Psoas muscle (tissue), 8 donors: Measurements from ENCODE around the gene MYG1. TPM values are rescaled to one million over a fixed set of nuclear protein-coding genes. Genes with fewer than 3 reads are reported as not detected.

Experiments used
- ATAC-seq, 4 donors: fragments of 200-7000 bp; cut with Tn5 transposase; one replicate each; pipeline ENCODE4 v1.9.1; 2020; ENCODE audit warnings: moderate library complexity in 3 of 4, mild to moderate bottlenecking in 2 of 4
- DNase-seq, 2 donors: peaks; one replicate each; pipeline ENCODE4 v3.0.0-alpha.2; 2020
- H3K27ac ChIP-seq: fragments of 200-600 bp; one replicate; pipeline ENCODE4 v1.8.0; 2022
- H3K27me3 ChIP-seq, 3 donors: fragments of 200-600 bp in 1 of 3; one replicate each; pipeline versions ENCODE4 v1.6.1 to v1.8.0; 2013 to 2022; ENCODE audit warnings: low read length in 2 of 3, mild to moderate bottlenecking in 2 of 3, moderate library complexity in 1 of 3; ENCODE audit not compliant: insufficient read depth in 3 of 3
- H3K36me3 ChIP-seq, 2 donors: fragments of 200-600 bp in 1 of 2; one replicate each; pipeline versions ENCODE4 v1.6.1 to v1.8.0; 2013 to 2022; ENCODE audit warnings: low read depth in 1 of 2, mild to moderate bottlenecking in 1 of 2, moderate library complexity in 1 of 2; ENCODE audit not compliant: insufficient read depth in 1 of 2
- H3K4me1 ChIP-seq: fragments of 200-600 bp; one replicate; pipeline ENCODE4 v1.8.0; 2022
- H3K4me3 ChIP-seq: fragments of 200-600 bp; one replicate; pipeline ENCODE4 v1.8.0; 2022; ENCODE audit warnings: mild to moderate bottlenecking
- H3K9me3 ChIP-seq: fragments of 200-600 bp; one replicate; pipeline ENCODE4 v1.8.0; 2022
- CTCF ChIP-seq: fragments of 200-600 bp; IDR thresholded peaks from one replicate; pipeline ENCODE4 v1.8.0; 2022; ENCODE audit warnings: antibody characterized with exemption
- WGBS, 3 donors: extraction: QIAGEN DNeasy Blood & Tissue Kit; methylation state at CpG; one replicate each; pipeline versions ENCODE4 v1.1.6 to v1.1.7; 2013; 5-methylcytosine and 5-hydroxymethylcytosine counted together
- intact Hi-C, 2 donors: fragments of 100-400 bp; cut with DNase I; formaldehyde crosslinking; loops; one replicate each; pipeline versions ENCODE4 v1.11.0 to v1.14.2; 2022
- polyA plus RNA-seq, 3 donors: library from polyadenylated mRNA; stranded (reverse); fragments of 200-250 nt; gene quantifications; one replicate each; pipeline ENCODE4 v1.2.3, GENCODE V29; 2013
- total RNA-seq, 4 donors: library from RNA; stranded (reverse); fragmentation: NEBNext Ultra II Directional in 2 of 4; extraction: Animal tissue kit (Norgen Biotek cat#: 25700) in 2 of 4; gene quantifications; one replicate each; pipeline versions ENCODE4 v1.2.1 to v1.2.4, GENCODE V29; 2021 to 2023
- donor health status: healthy with polysubstance abuse.
- donor health status: DM: no; HTN: no; CAD: no; lungs with moderate emphysema.
- donor health status: Bipolar disorder and iron deficiency.
- donor health status: healthy.
- donor health status: DM: yes; HTN: yes; CAD: no.
- donor health status: DM: no; HTN: no; CAD: no.
- donor health status: DM: no; HTN: no; CAD: no.
- donor health status: DM: yes; HTN: yes; CAD: no.

Gene MYG1
- total and polyA plus RNA-seq, 7 donors: 34.6 to 68.9 (median 44.7) TPM

GRCh38 chr12:53324779-53325510, 25.4 kb downstream of the MYG1 start:
- Histone ChIP-seq H3K4me3 (peak overlapping the region; percentile 88), H3K36me3 (peaks cover 0 to under 1% of the 10 kb centered on the region in 2 donors), H3K9me3 (no peaks in the 10 kb centered on the region), H3K4me1 (peaks cover 24% of the 10 kb centered on the region), H3K27me3 (no peaks in the 10 kb centered on the region), H3K27ac (peak overlapping the region; percentile 95)
- DNase-seq: peak; percentile 94 to 97
- 0% methylated on average over 55 to 69 of the region's 69 CpGs for WGBS, 3 donors
- peak; percentile 81 to 83 (median 82) for ATAC-seq
- intact Hi-C loops: loop anchor here in 1 of 2 donors (2.0 kb wide), 1 partner anchor 176 kb away; the partner anchor contains the start of gene TARBP2
- TF ChIP-seq CTCF: peak; percentile 78

GRCh38 chr12:53325511-53326061, 26.1 kb downstream of the MYG1 start:
- WGBS, 3 donors: 0 to 1% (median 1%) methylated on average over 34 to 50 of the region's 50 CpGs
- no peaks in the 10 kb centered on the region for H3K9me3 ChIP-seq
- peak in 3 of 4 donors; percentile 39 to 54 (median 42) for ATAC-seq
- DNase-seq: peak; percentile 53 to 74
- H3K4me1 ChIP-seq: peaks cover 18% of the 10 kb centered on the region
- H3K27ac ChIP-seq: peak overlapping the region; percentile 95
- no peaks in the 10 kb centered on the region for H3K36me3 ChIP-seq
- intact Hi-C loops: loop anchor here in 1 of 2 donors (2.0 kb wide), 2 partner anchors 19 to 175 kb away; partner anchors contain the start of gene TARBP2
- H3K27me3 ChIP-seq: no peaks in the 10 kb centered on the region
- H3K4me3 ChIP-seq: peak overlapping the region; percentile 88
- TF ChIP-seq CTCF: no peak

GRCh38 chr12:53326460-53327185, 27.1 kb downstream of the MYG1 start:
- Histone ChIP-seq H3K27me3 (no peaks in the 10 kb centered on the region), H3K9me3 (no peaks in the 10 kb centered on the region), H3K4me3 (peak overlapping the region; percentile 88), H3K27ac (no peak overlapping the region), H3K36me3 (no peaks in the 10 kb centered on the region), H3K4me1 (peaks cover 15% of the 10 kb centered on the region)
- peak in 1 of 2 donors; percentile 6 for DNase-seq
- 76 to 83% (median 81%) methylated on average over 8 of the region's 8 CpGs for WGBS, 3 donors
- no peak for TF ChIP-seq CTCF
- intact Hi-C loops: loop anchor here in 1 of 2 donors (2.0 kb wide), 1 partner anchor 18 kb away; no protein-coding TSS in a partner anchor
- no peak for ATAC-seq

GRCh38 chr12:53327435-53328042, 28.0 kb downstream of the MYG1 start:
- Histone ChIP-seq H3K9me3 (no peaks in the 10 kb centered on the region), H3K36me3 (no peaks in the 10 kb centered on the region), H3K27ac (no peak overlapping the region), H3K4me1 (peaks cover 8% of the 10 kb centered on the region), H3K27me3 (peaks cover 0 to 2% (median 0%) of the 10 kb centered on the region in 3 donors), H3K4me3 (no peak overlapping the region)
- DNase-seq (peak in 1 of 2 donors; percentile 40), ATAC-seq (no peak)
- TF ChIP-seq CTCF: peak; percentile 16
- 80 to 87% (median 82%) methylated on average over 3 of the region's 3 CpGs for WGBS, 3 donors
- intact Hi-C loops: loop anchor here in 1 of 2 donors (2.0 kb wide), 1 partner anchor 17 kb away; no protein-coding TSS in a partner anchor
